GM12878 (cell line): ENCODE measurements around the gene DHRS12. TPM values are rescaled to one million over a fixed set of nuclear protein-coding genes. Genes with fewer than 3 reads are reported as not detected.
A peak's percentile ranks its signal among the peaks of the same experiment; 100 is the strongest.

ENCODE experiments used
- ATAC-seq: fragments of 200-7000 bp; cut with Tn5 transposase; 3 replicates; pipeline ENCODE4 v1.9.1; 2020; ENCODE audit warnings: mild to moderate bottlenecking, moderate library complexity
- BruUV-seq: library from RNA; stranded (reverse); fragments of 400-500 nt; replicated peaks from 2 replicates; lab custom pipeline; 2021; lab: Mats Ljungman, UMichigan
- CTCF ChIA-PET: fragments of 300-600 bp; sonication (Branson Sonifier 250); formaldehyde crosslinking; extraction: SDS; loops from one replicate; lab custom pipeline; 2021; ENCODE audit warnings: inconsistent platforms; lab: Yijun Ruan, JAX
- POLR2A ChIA-PET: fragments of 350-600 bp; formaldehyde crosslinking; extraction: SDS; loops from one replicate; lab custom pipeline; 2021; ENCODE audit warnings: inconsistent platforms; lab: Charles Lee
- RAD21 ChIA-PET: fragments of 300-600 bp; sonication (Branson Sonifier 250); formaldehyde crosslinking; loops from one replicate; lab custom pipeline; 2023; ENCODE audit warnings: antibody characterized with exemption; ENCODE audit not compliant: unreplicated experiment; lab: Charles Lee
- SMC1A ChIA-PET: fragments of 300-600 bp; sonication (Branson Sonifier 250); formaldehyde crosslinking; loops from one replicate; lab custom pipeline; 2023; ENCODE audit not compliant: unreplicated experiment, uncharacterized antibody; lab: Charles Lee
- DNase-seq: peaks from one replicate; pipeline ENCODE4 v3.0.0-alpha.2; 2011; ENCODE audit warnings: low read depth, low spot score
- FAIRE-seq: peaks from 3 replicates; lab custom pipeline; 2011; peaks lifted over from hg19 to GRCh38; lab: Jason Lieb, UNC
- H2AFZ ChIP-seq: 2 replicates; pipeline ENCODE4 v1.6.0; 2011; ENCODE audit warnings: low read depth, low read length, control low read depth; ENCODE audit not compliant: control insufficient read depth
- H3K27ac ChIP-seq: 2 replicates; pipeline ENCODE4 v1.5.1; 2011; ENCODE audit warnings: control low read depth; ENCODE audit not compliant: control insufficient read depth, insufficient read depth
- H3K27me3 ChIP-seq, 2 experiments: replicated peaks in 1 of 2; 2 replicates each; pipeline versions ENCODE4 v1.6.0 to v1.6.1; 2011; ENCODE audit warnings: low read length in 1 of 2; ENCODE audit not compliant: control insufficient read depth in 2 of 2, insufficient read depth in 2 of 2
- H3K36me3 ChIP-seq, 2 experiments: 2 replicates each; pipeline ENCODE4 v1.5.1; 2011; ENCODE audit warnings: low read length in 1 of 2; ENCODE audit not compliant: control insufficient read depth in 2 of 2, insufficient read depth in 2 of 2
- H3K4me1 ChIP-seq: 2 replicates; pipeline ENCODE4 v1.6.1; 2011; ENCODE audit warnings: mild to moderate bottlenecking, low read length, moderate library complexity, mixed read lengths; ENCODE audit not compliant: control insufficient read depth, insufficient read depth
- H3K4me2 ChIP-seq: 2 replicates; pipeline ENCODE4 v1.6.0; 2011; ENCODE audit warnings: control low read depth; ENCODE audit not compliant: control insufficient read depth, insufficient read depth
- H3K4me3 ChIP-seq: fragments of 200-600 bp; sonication (generic); 2 replicates; pipeline ENCODE4 v1.5.1; 2016
- H3K79me2 ChIP-seq: 2 replicates; pipeline ENCODE4 v1.6.0; 2011; ENCODE audit warnings: low read length; ENCODE audit not compliant: control insufficient read depth, insufficient read depth
- H3K9ac ChIP-seq: 2 replicates; pipeline ENCODE4 v1.8.0; 2011; ENCODE audit warnings: low read length, control low read depth, mixed read lengths; ENCODE audit not compliant: control insufficient read depth, insufficient read depth
- H3K9me3 ChIP-seq: replicated peaks from 3 replicates; pipeline ENCODE4 v1.5.1; 2011; ENCODE audit warnings: mild to moderate bottlenecking, low read length; ENCODE audit not compliant: control insufficient read depth, insufficient read depth
- H4K20me1 ChIP-seq: 2 replicates; pipeline ENCODE4 v1.6.0; 2011; ENCODE audit not compliant: control insufficient read depth, insufficient read depth
- CTCF ChIP-seq, 3 experiments: IDR thresholded peaks in 2 of 3; conservative IDR thresholded peaks in 1 of 3; 2 replicates each; pipeline ENCODE4 v1.5.1; 2011; ENCODE audit warnings: low read depth in 3 of 3, low read length in 3 of 3, mild to moderate bottlenecking in 3 of 3, control low read depth in 2 of 3, moderate library complexity in 2 of 3, inconsistent platforms in 1 of 3, mixed read lengths in 1 of 3; ENCODE audit not compliant: control insufficient read depth in 2 of 3, insufficient read depth in 1 of 3; ENCODE audit errors: extremely low read depth in 1 of 3
- IRF3 ChIP-seq: fragments of 450-650 bp; IDR thresholded peaks from 2 replicates; pipeline ENCODE4 v1.6.1; 2014; ENCODE audit warnings: mild to moderate bottlenecking
- POLR2A ChIP-seq: IDR thresholded peaks from 2 replicates; pipeline ENCODE4 v1.6.1; 2011; ENCODE audit warnings: low read depth, mild to moderate bottlenecking, low read length
- RAD21 ChIP-seq: IDR thresholded peaks from 2 replicates; pipeline ENCODE4 v1.6.1; 2011; ENCODE audit warnings: mild to moderate bottlenecking, low read depth, low read length, moderate library complexity; ENCODE audit not compliant: insufficient read depth
- RCOR1 ChIP-seq: conservative IDR thresholded peaks from 2 replicates; pipeline ENCODE4 v1.6.1; 2012; ENCODE audit warnings: low read depth, low read length, improper control_type of control experiment
- SMAD5 ChIP-seq: IDR thresholded peaks from 2 replicates; pipeline ENCODE4 v1.6.1; 2016; ENCODE audit warnings: antibody characterized with exemption, low read depth
- WGBS: methylation state at CpG from one replicate; pipeline ENCODE4 v1.1.6; 2016; ENCODE audit warnings: low lambda C conversion rate; ENCODE audit not compliant: insufficient replicate concordance, insufficient coverage; ENCODE audit errors: missing lambda C conversion rate; 5-methylcytosine and 5-hydroxymethylcytosine counted together
- in situ Hi-C: fragments of 300-500 bp; cut with MboI; formaldehyde crosslinking; loops from 9 replicates; pipeline ENCODE4 v1.14.3; 2018; ENCODE audit warnings: mixed read lengths
- intact Hi-C: fragments of 100-400 bp; cut with micrococcal nuclease; formaldehyde crosslinking; loops from one replicate; pipeline ENCODE4 v1.14.2; 2022; ENCODE audit not compliant: unreplicated experiment
- polyA plus RNA-seq, 11 experiments: library from polyadenylated mRNA; depleted of rRNA in 4 of 11; unstranded in 6 of 11; stranded (reverse) in 5 of 11; fragments of >200 nt; fragmentation: Nextera tagmentation in 4 of 11; fragmentation: Illumina TruSeq in 1 of 11; extraction: Ambion mirVana in 4 of 11; extraction: Trizol in 1 of 11; gene quantifications; 1 replicate in 1 of 11; 2 replicates in 10 of 11; pipeline versions ENCODE4 v1.2.1 to v1.2.3, GENCODE V29; 2011 to 2016; ENCODE audit warnings: inconsistent platforms in 2 of 11, missing spikeins in 2 of 11, low read depth in 1 of 11
- total RNA-seq, 4 experiments: library from RNA; depleted of rRNA in 3 of 4; stranded (reverse); fragments of >200 nt in 3 of 4; fragmentation: Illumina TruSeq in 1 of 4; extraction: Trizol in 1 of 4; gene quantifications; 2 replicates each; pipeline versions ENCODE4 v1.2.1 to v1.2.3, GENCODE V29; 2013 to 2021

DHRS12 gene
- total and polyA plus RNA-seq, 10 of the 15 experiments (the other 5 are each of a cell fraction or from before 2014, with no cell fraction given) = 2.9 to 11.3 (median 8.2) TPM

DNA sequence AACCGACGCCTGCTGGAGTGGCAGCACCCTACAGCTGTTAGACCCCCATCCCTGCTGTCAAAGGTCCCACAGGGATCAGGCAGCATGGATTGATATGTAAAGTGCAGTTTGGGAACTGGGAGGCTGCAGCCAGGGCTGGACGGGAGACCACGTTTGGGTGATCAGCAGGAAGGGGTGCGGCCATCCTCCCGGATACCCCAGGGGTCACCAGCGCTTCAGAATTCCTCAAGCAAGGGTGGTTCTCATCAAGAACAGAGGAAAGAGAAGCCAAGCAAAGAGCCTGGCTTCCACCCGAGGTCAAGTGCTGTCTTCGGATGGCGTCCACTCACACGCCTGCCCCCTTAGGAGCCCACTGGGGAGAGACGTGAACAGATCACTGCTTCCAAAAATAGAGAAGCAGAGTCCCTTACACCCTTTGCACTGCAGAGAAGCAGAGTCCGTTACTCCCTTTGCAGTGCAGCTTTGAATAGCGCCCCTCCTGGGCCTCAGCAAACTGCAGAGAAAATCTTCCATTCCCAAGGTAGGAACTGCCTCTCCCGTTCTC is 35.5 kb downstream of the DHRS12 start:
- intact Hi-C loops (no loop called here), in situ Hi-C loops (no loop called here)
- no peaks in the 10 kb centered on the region for H3K27me3 ChIP-seq
- no peaks in the 10 kb centered on the region for H3K36me3 ChIP-seq
- H3K4me2 ChIP-seq = no peak overlapping the region
- H3K9ac ChIP-seq = no peak overlapping the region
- ChIA-PET POLR2A (no interaction called here), SMC1A (no interaction called here), CTCF (no interaction called here), RAD21 (no interaction called here)
- no peaks in the 10 kb centered on the region for H4K20me1 ChIP-seq
- BruUV-seq = no TSS peak
- peak; percentile 12; the same call in 1 of the 2 replicates for TF ChIP-seq POLR2A
- no peak for TF ChIP-seq IRF3
- H3K27ac ChIP-seq = no peak overlapping the region
- H3K4me3 ChIP-seq = no peak overlapping the region
- no peak overlapping the region for H2AFZ ChIP-seq
- no peaks in the 10 kb centered on the region for H3K9me3 ChIP-seq
- no peak for ATAC-seq
- 95% methylated on average over 15 of the region's 15 CpGs for WGBS
- DNase-seq = no peak
- no peak for FAIRE-seq
- H3K4me1 ChIP-seq = peaks cover 19% of the 10 kb centered on the region
- no peaks in the 10 kb centered on the region for H3K79me2 ChIP-seq

- Histone ChIP-seq H3K9me3 (no peaks in the 10 kb centered on the region), H3K4me1 (peaks cover 21% of the 10 kb centered on the region), H3K9ac (no peak overlapping the region), H3K4me2 (no peak overlapping the region), H3K79me2 (no peaks in the 10 kb centered on the region), H2AFZ (no peak overlapping the region), H3K4me3 (no peak overlapping the region), H3K36me3 (no peaks in the 10 kb centered on the region), H4K20me1 (no peaks in the 10 kb centered on the region), H3K27ac (no peak overlapping the region), H3K27me3 (no peaks in the 10 kb centered on the region)
- ChIA-PET POLR2A (interaction anchor here (0.5 kb wide), 1 partner anchor 309 kb away, joined by 5 read pairs; no protein-coding TSS in a partner anchor), SMC1A (interaction anchor here (0.6 to 1.5 kb wide), 3 partner anchors 46 to 182 kb away, joined by 3 to 5 read pairs (median 3); no protein-coding TSS in a partner anchor), CTCF (interaction anchor here (0.7 to 1.0 kb wide), 4 partner anchors 31 to 317 kb away, joined by 3 to 4 read pairs (median 3); no protein-coding TSS in a partner anchor), RAD21 (interaction anchor here (0.8 to 3.8 kb wide), 3 partner anchors 27 to 182 kb away, joined by 3 to 16 read pairs (median 3); no protein-coding TSS in a partner anchor)
- ATAC-seq (no peak), FAIRE-seq (no peak), DNase-seq (no peak)
- peak; percentile 27; the same call in 1 of the 2 replicates for TF ChIP-seq RAD21
- no peak for TF ChIP-seq SMAD5
- TF ChIP-seq RCOR1 = no peak
- peak in 2 of 3 experiments; percentile 14; a peak in 1 of 6 replicates for TF ChIP-seq CTCF (IDR thresholded peaks at IDR 0.05 in 2 of 3, conservative IDR thresholded peaks at IDR 0.05 in 1 of 3; ENCODE audit: control insufficient read depth in 2 of 3, extremely low read depth in 1 of 3, insufficient read depth in 1 of 3, low read depth in 3 of 3, low read length in 3 of 3)
- intact Hi-C loops = no loop called here
- 94% methylated on average over 8 of the region's 8 CpGs for WGBS
- in situ Hi-C loops = no loop called here
- no TSS peak for BruUV-seq
Observed at GRCh38 chr13:51767100-51767499, 36.9 kb downstream of the DHRS12 start.
